Loucy (cell line): Measurements from ENCODE around the gene CYB5R3.

Experiments
- H2AFZ ChIP-seq: fragments of 200-600 bp; sonication (generic); 2 replicates; pipeline ENCODE4 v1.6.0; 2016; ENCODE audit warnings: antibody characterized with exemption, mild to moderate bottlenecking, low read length, moderate library complexity
- H3F3A ChIP-seq: fragments of 200-600 bp; 2 replicates; pipeline ENCODE4 v1.6.0; 2016; ENCODE audit warnings: antibody characterized with exemption, low read depth, mild to moderate bottlenecking
- H3K27me3 ChIP-seq: fragments of 200-600 bp; sonication (generic); 2 replicates; pipeline ENCODE4 v1.6.1; 2014; ENCODE audit warnings: low read length, mild to moderate bottlenecking; ENCODE audit not compliant: insufficient read depth, poor library complexity, severe bottlenecking
- H3K36me3 ChIP-seq: fragments of 200-600 bp; sonication (generic); 2 replicates; pipeline ENCODE4 v1.6.1; 2016; ENCODE audit warnings: low read length; ENCODE audit not compliant: insufficient read depth
- H3K4me1 ChIP-seq: fragments of 200-600 bp; sonication (generic); 2 replicates; pipeline ENCODE4 v1.5.1; 2014; ENCODE audit warnings: low read length, mild to moderate bottlenecking; ENCODE audit not compliant: insufficient read depth, poor library complexity, severe bottlenecking
- H3K4me2 ChIP-seq: fragments of 200-600 bp; sonication (generic); 2 replicates; pipeline ENCODE4 v1.6.0; 2014; ENCODE audit warnings: antibody characterized with exemption, low read length, low read depth, mild to moderate bottlenecking; ENCODE audit not compliant: poor library complexity, severe bottlenecking
- H3K4me3 ChIP-seq: fragments of 200-600 bp; sonication (generic); 2 replicates; pipeline ENCODE4 v1.5.1; 2014; ENCODE audit warnings: low read length, mild to moderate bottlenecking, mixed read lengths; ENCODE audit not compliant: poor library complexity, severe bottlenecking
- H3K79me2 ChIP-seq: fragments of 200-600 bp; sonication (generic); 2 replicates; pipeline ENCODE4 v1.6.1; 2014; ENCODE audit warnings: low read length; ENCODE audit not compliant: insufficient read depth
- H3K9ac ChIP-seq: fragments of 200-600 bp; sonication (generic); 2 replicates; pipeline ENCODE4 v1.6.0; 2014; ENCODE audit warnings: mild to moderate bottlenecking, low read depth, low read length, moderate library complexity; ENCODE audit not compliant: poor library complexity, severe bottlenecking
- H3K9me2 ChIP-seq: fragments of 200-600 bp; sonication (generic); replicated peaks from 2 replicates; pipeline ENCODE4 v1.6.1; 2016; ENCODE audit warnings: low read depth, low read length, mixed read lengths
- H3K9me3 ChIP-seq: fragments of 200-600 bp; sonication (generic); 2 replicates; pipeline ENCODE4 v1.6.1; 2014; ENCODE audit warnings: mild to moderate bottlenecking, antibody characterized with exemption, low read length, low read depth; ENCODE audit not compliant: insufficient read depth
- H4K20me1 ChIP-seq: fragments of 200-600 bp; sonication (generic); 2 replicates; pipeline ENCODE4 v1.6.0; 2014; ENCODE audit warnings: antibody characterized with exemption, low read length, mild to moderate bottlenecking; ENCODE audit not compliant: insufficient read depth, poor library complexity, severe bottlenecking
- CTCF ChIP-seq: fragments of 200-600 bp; sonication (generic); conservative IDR thresholded peaks from 2 replicates; pipeline ENCODE4 v1.5.1; 2014; ENCODE audit warnings: mild to moderate bottlenecking, antibody characterized with exemption, low read length
- EZH2phosphoT487 ChIP-seq: fragments of 200-600 bp; IDR thresholded peaks from 2 replicates; pipeline ENCODE4 v1.6.1; 2018; ENCODE audit warnings: antibody characterized with exemption, mild to moderate bottlenecking, moderate library complexity, borderline replicate concordance

The CYB5R3 gene

DNA sequence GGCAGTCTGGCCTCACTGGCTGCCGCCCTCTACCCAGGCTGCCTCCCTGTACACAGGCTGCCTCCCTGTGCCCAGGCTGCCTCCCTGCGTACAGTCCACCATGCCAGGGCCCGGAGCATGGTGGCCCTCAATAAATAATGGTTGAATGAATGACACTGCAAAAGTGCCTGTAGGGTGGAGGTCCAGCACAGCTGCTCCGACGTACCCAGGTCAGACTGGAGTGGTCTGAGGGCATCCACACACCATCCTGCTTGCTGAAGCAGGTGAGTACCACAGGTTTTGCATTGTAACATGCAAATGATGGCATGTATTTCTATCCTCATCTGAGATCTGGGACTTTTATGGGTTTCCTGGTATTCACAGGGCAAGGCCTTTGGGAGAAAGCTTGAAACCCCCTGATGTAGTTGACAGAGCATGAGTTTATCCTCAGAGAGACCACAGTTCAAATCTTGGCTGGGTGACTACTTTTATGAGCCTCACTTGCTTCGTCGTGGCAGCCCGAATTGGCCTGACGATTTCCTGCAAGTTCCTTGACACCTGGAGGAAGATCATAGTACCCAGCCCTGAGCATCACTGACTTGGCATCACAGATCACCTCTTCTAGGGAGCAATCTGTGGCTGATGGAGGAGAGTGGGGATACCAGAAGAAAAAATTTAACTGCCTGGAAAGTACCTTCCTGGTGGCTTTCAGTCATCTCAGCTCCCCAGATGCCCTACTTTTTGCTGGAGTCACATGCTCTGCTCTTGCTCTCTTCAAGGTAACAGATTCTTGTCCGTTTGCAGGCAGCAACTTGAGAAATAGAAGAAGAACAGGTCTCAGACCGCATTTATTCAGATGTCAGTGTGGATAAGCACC is 16.0 kb upstream of the CYB5R3 start:
- Histone ChIP-seq H4K20me1 (no peaks in the 10 kb centered on the region), H2AFZ (no peak overlapping the region), H3K79me2 (no peaks in the 10 kb centered on the region), H3F3A (no peaks in the 10 kb centered on the region), H3K36me3 (no peaks in the 10 kb centered on the region), H3K9me3 (no peaks in the 10 kb centered on the region), H3K27me3 (no peaks in the 10 kb centered on the region), H3K9ac (no peak overlapping the region), H3K4me2 (no peak overlapping the region), H3K4me3 (no peak overlapping the region), H3K4me1 (no peaks in the 10 kb centered on the region), H3K9me2 (no peaks in the 10 kb centered on the region)
- TF ChIP-seq CTCF, result no peak
- TF ChIP-seq EZH2phosphoT487, result no peak

DNA sequence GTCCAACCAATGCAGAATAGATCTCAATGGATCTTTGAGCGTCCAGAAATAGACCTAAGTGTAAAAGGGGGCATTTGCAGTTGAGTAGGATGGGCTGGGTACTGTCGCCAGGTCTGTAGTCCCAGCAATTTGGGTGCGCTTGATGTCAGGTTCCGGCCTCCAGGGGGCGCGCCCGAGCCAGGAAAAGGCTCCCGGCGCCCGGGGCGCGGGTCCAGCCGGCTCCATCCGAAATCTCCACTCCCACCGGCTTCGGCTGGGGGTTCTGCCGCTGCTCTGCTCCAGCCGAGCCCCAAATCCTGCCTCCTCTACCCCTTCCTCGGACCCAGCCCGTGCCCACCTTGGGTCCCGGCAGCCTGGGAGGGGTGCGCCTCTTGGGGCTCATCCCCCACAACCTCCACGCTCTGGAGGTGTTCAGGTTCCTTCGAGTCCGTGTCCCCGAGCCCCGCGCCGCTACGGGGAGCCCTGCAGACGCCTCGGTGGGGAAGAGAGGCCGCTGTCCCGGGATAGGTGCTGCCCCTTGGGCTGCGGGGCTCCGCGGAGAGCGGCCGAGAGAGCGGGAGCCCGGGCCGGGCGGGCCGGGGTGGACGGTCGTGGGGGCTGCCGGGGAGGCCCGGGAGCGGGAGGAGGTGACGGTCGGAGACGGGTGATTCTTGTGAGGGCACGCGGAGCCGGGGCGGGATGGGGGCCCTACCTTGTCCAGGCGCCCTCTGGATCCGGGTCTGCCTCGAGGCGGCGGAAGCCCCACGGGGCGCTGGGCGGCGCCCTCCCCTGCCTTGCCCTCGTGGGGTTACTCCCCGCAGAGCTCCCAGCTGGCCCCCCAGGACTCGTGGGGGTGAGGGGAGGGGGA is 13.0 kb upstream of the CYB5R3 start:
- Histone ChIP-seq H2AFZ (peak overlapping the region; percentile 95), H3K9me3 (no peaks in the 10 kb centered on the region), H4K20me1 (no peaks in the 10 kb centered on the region), H3K4me3 (peak overlapping the region; percentile 67), H3K79me2 (no peaks in the 10 kb centered on the region), H3K4me1 (no peaks in the 10 kb centered on the region), H3K9me2 (no peaks in the 10 kb centered on the region), H3K27me3 (no peaks in the 10 kb centered on the region), H3K36me3 (no peaks in the 10 kb centered on the region), H3K9ac (no peak overlapping the region), H3F3A (no peaks in the 10 kb centered on the region), H3K4me2 (peak overlapping the region; percentile 63)
- TF ChIP-seq CTCF, result peak; percentile 74
- no peak for TF ChIP-seq EZH2phosphoT487

DNA sequence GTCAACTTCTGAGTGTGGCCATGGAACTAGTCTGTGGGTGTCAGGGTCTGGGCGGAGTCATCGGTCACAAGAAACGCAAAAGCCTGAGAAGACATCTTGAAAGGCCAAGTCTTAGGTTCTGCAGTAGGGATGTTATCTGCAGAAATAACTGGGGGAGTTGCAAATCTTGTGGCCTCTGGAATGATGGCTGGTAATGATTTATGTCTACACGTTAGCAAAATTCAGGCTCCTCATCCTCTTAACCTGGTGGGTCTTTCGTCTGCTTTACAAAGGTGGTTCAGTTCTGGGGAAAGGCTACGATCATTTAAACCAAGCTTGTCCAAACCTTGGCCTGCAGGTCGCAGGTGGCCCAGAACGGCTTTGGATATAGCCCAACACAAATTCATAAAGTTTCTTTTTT is 7.4 kb upstream of the CYB5R3 start:
- Histone ChIP-seq H3K4me2 (no peak overlapping the region), H3F3A (no peaks in the 10 kb centered on the region), H3K9me2 (no peaks in the 10 kb centered on the region), H3K4me3 (no peak overlapping the region), H3K36me3 (no peaks in the 10 kb centered on the region), H3K79me2 (no peaks in the 10 kb centered on the region), H2AFZ (no peak overlapping the region), H3K27me3 (no peaks in the 10 kb centered on the region), H3K9ac (no peak overlapping the region), H3K9me3 (no peaks in the 10 kb centered on the region), H4K20me1 (no peaks in the 10 kb centered on the region), H3K4me1 (no peaks in the 10 kb centered on the region)
- no peak for TF ChIP-seq EZH2phosphoT487
- no peak for TF ChIP-seq CTCF
